ENCODE data around the gene ZFYVE26. TPM values are rescaled to one million over a fixed set of nuclear protein-coding genes. Genes with fewer than 3 reads are reported as not detected.
A peak's percentile ranks its signal among the peaks of the same experiment; 100 is the strongest.

ZFYVE26 gene
- total RNA-seq, 1 experiment from 2014 or later, result 19.9 TPM

- no peak overlapping the region for H4K8ac ChIP-seq (replicated peaks; ENCODE audit: insufficient read length, low read depth, low read length)
- Mint-ChIP-seq H3K36me3 (ENCODE audit: insufficient read depth in 1 of 3, low read depth in 3 of 3) (no peaks in the 10 kb centered on the region), H3K4me1 (peaks cover 8 to 11% of the 10 kb centered on the region in 2 experiments), H3K27me3 (ENCODE audit: low read depth) (no peaks in the 10 kb centered on the region), H3K9me3 (no peaks in the 10 kb centered on the region), H3K4me3 (no peak overlapping the region), H3K27ac (no peak overlapping the region)
- H3K4me1 ChIP-seq (ENCODE audit: insufficient read depth, low read length), result no peaks in the 10 kb centered on the region
- H2AK5ac ChIP-seq (ENCODE audit: insufficient read length, low read length), result no peak overlapping the region
- TF ChIP-seq, protein P1, sequence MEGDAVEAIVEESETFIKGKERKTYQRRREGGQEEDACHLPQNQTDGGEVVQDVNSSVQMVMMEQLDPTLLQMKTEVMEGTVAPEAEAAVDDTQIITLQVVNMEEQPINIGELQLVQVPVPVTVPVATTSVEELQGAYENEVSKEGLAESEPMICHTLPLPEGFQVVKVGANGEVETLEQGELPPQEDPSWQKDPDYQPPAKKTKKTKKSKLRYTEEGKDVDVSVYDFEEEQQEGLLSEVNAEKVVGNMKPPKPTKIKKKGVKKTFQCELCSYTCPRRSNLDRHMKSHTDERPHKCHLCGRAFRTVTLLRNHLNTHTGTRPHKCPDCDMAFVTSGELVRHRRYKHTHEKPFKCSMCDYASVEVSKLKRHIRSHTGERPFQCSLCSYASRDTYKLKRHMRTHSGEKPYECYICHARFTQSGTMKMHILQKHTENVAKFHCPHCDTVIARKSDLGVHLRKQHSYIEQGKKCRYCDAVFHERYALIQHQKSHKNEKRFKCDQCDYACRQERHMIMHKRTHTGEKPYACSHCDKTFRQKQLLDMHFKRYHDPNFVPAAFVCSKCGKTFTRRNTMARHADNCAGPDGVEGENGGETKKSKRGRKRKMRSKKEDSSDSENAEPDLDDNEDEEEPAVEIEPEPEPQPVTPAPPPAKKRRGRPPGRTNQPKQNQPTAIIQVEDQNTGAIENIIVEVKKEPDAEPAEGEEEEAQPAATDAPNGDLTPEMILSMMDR (conservative IDR thresholded peaks at IDR 0.05), result peak; percentile 32; the same call in 2 of the 3 replicates
- H3K27ac ChIP-seq (ENCODE audit: insufficient read length, low read depth, low read length), result no peak overlapping the region
- H4K91ac ChIP-seq (ENCODE audit: insufficient read length, low read depth, low read length), result no peak overlapping the region
- WGBS (ENCODE audit: extremely low coverage, insufficient read length, low lambda C conversion rate), result no CpG with 5 or more reads among the region's 20 CpGs
- no peak overlapping the region for H3K18ac ChIP-seq (ENCODE audit: insufficient read length, low read depth, low read length)
- no peaks in the 10 kb centered on the region for H3K79me1 ChIP-seq (ENCODE audit: insufficient read depth, low read depth, low read length, poor library complexity, severe bottlenecking)
- H3K4ac ChIP-seq (ENCODE audit: low read depth, low read length), result no peak overlapping the region
- H3K56ac ChIP-seq (ENCODE audit: insufficient read length, low read depth, low read length), result no peak overlapping the region
- no peak overlapping the region for H3K9ac ChIP-seq (ENCODE audit: extremely low read depth, insufficient read length, low read length)
- H3K23ac ChIP-seq (ENCODE audit: insufficient read length, low read depth, low read length), result no peak overlapping the region
- no peak overlapping the region for H3K4me2 ChIP-seq (ENCODE audit: insufficient read depth, insufficient read length, low read length)
- peak; percentile 44 for DNase-seq
- H4K20me1 ChIP-seq (ENCODE audit: control insufficient read depth, insufficient read depth, insufficient read length), result no peaks in the 10 kb centered on the region
- no peaks in the 10 kb centered on the region for H3K23me2 ChIP-seq (ENCODE audit: insufficient read length, low read depth, low read length, poor library complexity, severe bottlenecking)
- H2BK120ac ChIP-seq (ENCODE audit: low read depth, low read length, poor library complexity, severe bottlenecking), result no peak overlapping the region
- H2AFZ ChIP-seq (ENCODE audit: low read length), result no peak overlapping the region
- no peak overlapping the region for H2BK20ac ChIP-seq (ENCODE audit: low read depth, low read length, poor library complexity, severe bottlenecking)
- H2BK12ac ChIP-seq (ENCODE audit: insufficient read length, low read depth, low read length), result no peak overlapping the region
- no peak overlapping the region for H4K5ac ChIP-seq (ENCODE audit: insufficient read length, low read depth, low read length)
- H3K27me3 ChIP-seq (ENCODE audit: insufficient read depth, low read length), result no peaks in the 10 kb centered on the region
- no peaks in the 10 kb centered on the region for H3K9me3 ChIP-seq (ENCODE audit: control insufficient read depth, low read depth, low read length)
- H3K79me2 ChIP-seq (ENCODE audit: insufficient read depth, low read length), result no peaks in the 10 kb centered on the region
- no peak overlapping the region for H3K14ac ChIP-seq (ENCODE audit: insufficient read depth, low read length)
- no peak overlapping the region for H3T11ph ChIP-seq (ENCODE audit: low read length)
- no peak overlapping the region for H2BK15ac ChIP-seq (ENCODE audit: low read depth, low read length)
- H2BK5ac ChIP-seq (ENCODE audit: insufficient read length, low read length), result no peak overlapping the region
Observed at GRCh38 chr14:67857778-67858350, 41.5 kb upstream of the ZFYVE26 start.

Data from H9 (cell line).